ENCODE data around the gene LRRC53. TPM values are rescaled to one million over a fixed set of nuclear protein-coding genes. Genes with fewer than 3 reads are reported as not detected.

Gene LRRC53
- total RNA-seq, 1 experiment from 2014 or later = not detected

GRCh38 chr1:74471470-74471869 lies 40.9 kb downstream of the LRRC53 start:
- ChIA-PET CTCF (no interaction called here), POLR2A (interaction anchor here (1.0 kb wide), 1 partner anchor 33 kb away, joined by 4 read pairs; no protein-coding TSS in a partner anchor)
- Histone ChIP-seq H3K27me3 (ENCODE audit: control insufficient read depth, insufficient read depth, low read length) (no peaks in the 10 kb centered on the region; the same call in 1 of the 2 replicates), H3K4me3 (ENCODE audit: low read depth in 2 of 2, low read length in 2 of 2) (no peak overlapping the region), H3K27ac (ENCODE audit: low read length) (no peak overlapping the region), H3K4me1 (ENCODE audit: control insufficient read depth, insufficient read depth, low read length) (no peaks in the 10 kb centered on the region), H3K36me3 (ENCODE audit: control insufficient read depth, insufficient read depth, low read length) (no peaks in the 10 kb centered on the region), H3K9me3 (ENCODE audit: control insufficient read depth, insufficient read depth, low read depth, low read length) (no peaks in the 10 kb centered on the region)
- BruUV-seq (replicated peaks) = no TSS peak
- no peak for DNase-seq (ENCODE audit: low read depth, low spot score)
- intact Hi-C loops (cut with micrococcal nuclease; ENCODE audit: unreplicated experiment) = no loop called here
- ATAC-seq = no peak
- in situ Hi-C loops (cut with HindIII; ENCODE audit: low pct_unique_long_range_greater_than_20kb, low sequenced_read_pairs) = no loop called here
- no peak for TF ChIP-seq REST (IDR thresholded peaks at IDR 0.05; ENCODE audit: insufficient read depth in 1 of 2, low read depth in 2 of 2, low read length in 1 of 2)
- TF ChIP-seq CTCF (IDR thresholded peaks at IDR 0.05) = no peak
- no peak for TF ChIP-seq SIN3A (IDR thresholded peaks at IDR 0.05; ENCODE audit: borderline replicate concordance, insufficient read depth, low read depth, low read length)
- no peak for TF ChIP-seq POLR2AphosphoS5 (IDR thresholded peaks at IDR 0.05; ENCODE audit: low read depth, low read length)
- no peak for TF ChIP-seq TCF7L2 (IDR thresholded peaks at IDR 0.05; ENCODE audit: low read depth, low read length)

- no peak for ATAC-seq
- H3K36me3 ChIP-seq (ENCODE audit: control insufficient read depth, insufficient read depth, low read length) = no peaks in the 10 kb centered on the region
- no peaks in the 10 kb centered on the region for H3K9me3 ChIP-seq (ENCODE audit: control insufficient read depth, insufficient read depth, low read depth, low read length)
- in situ Hi-C loops (cut with HindIII; ENCODE audit: low pct_unique_long_range_greater_than_20kb, low sequenced_read_pairs) = no loop called here
- intact Hi-C loops (cut with micrococcal nuclease; ENCODE audit: unreplicated experiment) = no loop called here
- no peaks in the 10 kb centered on the region for H3K4me1 ChIP-seq (ENCODE audit: control insufficient read depth, insufficient read depth, low read length)
- no peak overlapping the region for H3K27ac ChIP-seq (ENCODE audit: low read length)
- no peak overlapping the region for H3K4me3 ChIP-seq (ENCODE audit: low read depth in 2 of 2, low read length in 2 of 2)
- POLR2A ChIA-PET = interaction anchor here (1.0 kb wide), 1 partner anchor 33 kb away, joined by 4 read pairs; no protein-coding TSS in a partner anchor
- no peaks in the 10 kb centered on the region; the same call in 1 of the 2 replicates for H3K27me3 ChIP-seq (ENCODE audit: control insufficient read depth, insufficient read depth, low read length)
- BruUV-seq (replicated peaks) = no TSS peak
- CTCF ChIA-PET = no interaction called here
- no peak for DNase-seq (ENCODE audit: low read depth, low spot score)
- TF ChIP-seq CTCF (IDR thresholded peaks at IDR 0.05) = no peak
- no peak for TF ChIP-seq POLR2AphosphoS5 (IDR thresholded peaks at IDR 0.05; ENCODE audit: low read depth, low read length)
- no peak for TF ChIP-seq REST (IDR thresholded peaks at IDR 0.05; ENCODE audit: insufficient read depth in 1 of 2, low read depth in 2 of 2, low read length in 1 of 2)
- TF ChIP-seq TCF7L2 (IDR thresholded peaks at IDR 0.05; ENCODE audit: low read depth, low read length) = no peak
- TF ChIP-seq SIN3A (IDR thresholded peaks at IDR 0.05; ENCODE audit: borderline replicate concordance, insufficient read depth, low read depth, low read length) = no peak
Observed at GRCh38 chr1:74470936-74471335, 41.5 kb downstream of the LRRC53 start.
